DOHH2 (cell line): ENCODE measurements around the gene AFG3L2.
A peak's percentile ranks its signal among the peaks of the same experiment; 100 is the strongest.

Experiments used
- H3F3A ChIP-seq: fragments of 200-600 bp; sonication (generic), shearing (Covaris generic); 2 replicates; pipeline ENCODE4 v1.6.0; 2016; ENCODE audit warnings: antibody characterized with exemption, mild to moderate bottlenecking; ENCODE audit not compliant: control insufficient read depth, insufficient read depth
- H3K27ac ChIP-seq: fragments of 200-600 bp; sonication (generic); 2 replicates; pipeline ENCODE4 v1.5.1; 2014; ENCODE audit warnings: low read depth, mild to moderate bottlenecking, low read length, moderate library complexity
- H3K27me3 ChIP-seq: fragments of 200-600 bp; sonication (generic); 2 replicates; pipeline ENCODE4 v1.6.1; 2014; ENCODE audit warnings: mild to moderate bottlenecking, low read length, mixed read lengths; ENCODE audit not compliant: control insufficient read depth
- H3K36me3 ChIP-seq: fragments of 200-600 bp; sonication (generic); 2 replicates; pipeline ENCODE4 v1.6.1; 2014; ENCODE audit warnings: mild to moderate bottlenecking, low read length, moderate library complexity, mixed read lengths; ENCODE audit not compliant: control insufficient read depth
- H3K4me1 ChIP-seq: fragments of 200-600 bp; sonication (generic); 2 replicates; pipeline ENCODE4 v1.6.1; 2014; ENCODE audit warnings: mild to moderate bottlenecking, low read length, mixed read lengths; ENCODE audit not compliant: control insufficient read depth
- H3K4me2 ChIP-seq: fragments of 200-600 bp; sonication (generic); 2 replicates; pipeline ENCODE4 v1.6.0; 2014; ENCODE audit warnings: mild to moderate bottlenecking, low read length, moderate library complexity
- H3K4me3 ChIP-seq: fragments of 200-600 bp; sonication (generic); 2 replicates; pipeline ENCODE4 v1.5.1; 2014; ENCODE audit warnings: mild to moderate bottlenecking, low read length, mixed read lengths
- H3K79me2 ChIP-seq: fragments of 200-600 bp; sonication (generic); 2 replicates; pipeline ENCODE4 v1.6.1; 2014; ENCODE audit warnings: mild to moderate bottlenecking, low read length, mixed read lengths; ENCODE audit not compliant: control insufficient read depth
- H3K9me2 ChIP-seq: fragments of 200-600 bp; sonication (generic); replicated peaks from 2 replicates; pipeline ENCODE4 v1.6.1; 2014; ENCODE audit warnings: mild to moderate bottlenecking, low read length, mixed read lengths; ENCODE audit not compliant: control insufficient read depth
- H3K9me3 ChIP-seq: fragments of 200-600 bp; sonication (generic); 2 replicates; pipeline ENCODE4 v1.6.1; 2014; ENCODE audit warnings: antibody characterized with exemption, low read length, mixed read lengths; ENCODE audit not compliant: control insufficient read depth, insufficient read depth
- H4K20me1 ChIP-seq: fragments of 200-600 bp; sonication (generic); 2 replicates; pipeline ENCODE4 v1.6.0; 2014; ENCODE audit warnings: low read depth, mild to moderate bottlenecking, antibody characterized with exemption, low read length, moderate library complexity; ENCODE audit not compliant: control insufficient read depth, insufficient read depth
- EZH2phosphoT487 ChIP-seq: fragments of 200-600 bp; sonication (generic); IDR thresholded peaks from 2 replicates; pipeline ENCODE4 v1.6.1; 2017; ENCODE audit warnings: borderline replicate concordance, mild to moderate bottlenecking, antibody characterized with exemption, low read length, moderate library complexity, mixed read lengths
- TF ChIP-seq, protein P1 (sequence below): fragments of 200-600 bp; sonication (generic); IDR thresholded peaks from one replicate; pipeline ENCODE4 v1.5.1; 2014; ENCODE audit warnings: antibody characterized with exemption, mild to moderate bottlenecking, low read depth, low read length; ENCODE audit not compliant: poor library complexity, severe bottlenecking

Gene AFG3L2

GRCh38 chr18:12397793-12398192, 20.8 kb upstream of the AFG3L2 start:
- no peak overlapping the region for H3K27ac ChIP-seq
- no peaks in the 10 kb centered on the region for H3K79me2 ChIP-seq
- no peaks in the 10 kb centered on the region for H3K9me3 ChIP-seq
- H3K27me3 ChIP-seq: peaks cover 20% of the 10 kb centered on the region
- TF ChIP-seq EZH2phosphoT487: no peak
- TF ChIP-seq, protein P1, sequence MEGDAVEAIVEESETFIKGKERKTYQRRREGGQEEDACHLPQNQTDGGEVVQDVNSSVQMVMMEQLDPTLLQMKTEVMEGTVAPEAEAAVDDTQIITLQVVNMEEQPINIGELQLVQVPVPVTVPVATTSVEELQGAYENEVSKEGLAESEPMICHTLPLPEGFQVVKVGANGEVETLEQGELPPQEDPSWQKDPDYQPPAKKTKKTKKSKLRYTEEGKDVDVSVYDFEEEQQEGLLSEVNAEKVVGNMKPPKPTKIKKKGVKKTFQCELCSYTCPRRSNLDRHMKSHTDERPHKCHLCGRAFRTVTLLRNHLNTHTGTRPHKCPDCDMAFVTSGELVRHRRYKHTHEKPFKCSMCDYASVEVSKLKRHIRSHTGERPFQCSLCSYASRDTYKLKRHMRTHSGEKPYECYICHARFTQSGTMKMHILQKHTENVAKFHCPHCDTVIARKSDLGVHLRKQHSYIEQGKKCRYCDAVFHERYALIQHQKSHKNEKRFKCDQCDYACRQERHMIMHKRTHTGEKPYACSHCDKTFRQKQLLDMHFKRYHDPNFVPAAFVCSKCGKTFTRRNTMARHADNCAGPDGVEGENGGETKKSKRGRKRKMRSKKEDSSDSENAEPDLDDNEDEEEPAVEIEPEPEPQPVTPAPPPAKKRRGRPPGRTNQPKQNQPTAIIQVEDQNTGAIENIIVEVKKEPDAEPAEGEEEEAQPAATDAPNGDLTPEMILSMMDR: no peak
- no peaks in the 10 kb centered on the region for H3K36me3 ChIP-seq
- H3K4me3 ChIP-seq: no peak overlapping the region
- no peak overlapping the region for H3K4me2 ChIP-seq
- H3K4me1 ChIP-seq: no peaks in the 10 kb centered on the region
- no peaks in the 10 kb centered on the region for H4K20me1 ChIP-seq
- H3F3A ChIP-seq: no peaks in the 10 kb centered on the region; the same call in 1 of the 2 replicates
- H3K9me2 ChIP-seq: no peaks in the 10 kb centered on the region

DNA sequence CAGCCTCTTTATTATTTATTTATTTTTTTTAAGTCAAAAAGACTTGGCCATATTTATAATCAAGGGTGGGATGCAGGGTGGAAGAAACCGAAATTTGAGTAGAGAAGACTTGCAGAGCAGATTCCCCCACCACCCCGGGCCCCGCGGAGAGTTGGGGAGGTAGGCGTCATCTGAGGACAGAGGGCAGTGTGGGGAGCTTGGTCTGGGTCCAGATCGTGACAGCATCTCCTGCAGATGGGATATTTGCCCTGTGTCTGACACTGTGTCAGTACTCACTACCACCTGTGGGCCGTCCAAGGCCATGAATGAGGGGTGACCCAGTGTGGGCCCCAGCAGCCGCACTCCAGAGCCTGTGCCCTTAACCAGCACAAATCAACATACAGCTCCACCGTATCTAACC, 20.2 kb upstream of the AFG3L2 start:
- H3K9me3 ChIP-seq: no peaks in the 10 kb centered on the region
- no peaks in the 10 kb centered on the region for H4K20me1 ChIP-seq
- H3K27ac ChIP-seq: no peak overlapping the region
- no peaks in the 10 kb centered on the region for H3K79me2 ChIP-seq
- H3K9me2 ChIP-seq: no peaks in the 10 kb centered on the region
- H3K27me3 ChIP-seq: peaks cover 19% of the 10 kb centered on the region
- no peaks in the 10 kb centered on the region for H3K36me3 ChIP-seq
- no peak overlapping the region for H3K4me2 ChIP-seq
- no peak overlapping the region for H3K4me3 ChIP-seq
- no peak for TF ChIP-seq EZH2phosphoT487
- TF ChIP-seq, protein P1: no peak
- H3F3A ChIP-seq: no peaks in the 10 kb centered on the region; the same call in 1 of the 2 replicates
- H3K4me1 ChIP-seq: no peaks in the 10 kb centered on the region

GRCh38 chr18:12394428-12394827, 17.4 kb upstream of the AFG3L2 start:
- Histone ChIP-seq H3K9me2 (no peaks in the 10 kb centered on the region), H3F3A (no peaks in the 10 kb centered on the region; the same call in 1 of the 2 replicates), H3K27ac (no peak overlapping the region), H3K4me3 (no peak overlapping the region), H3K4me2 (no peak overlapping the region), H3K79me2 (no peaks in the 10 kb centered on the region), H3K9me3 (no peaks in the 10 kb centered on the region), H3K27me3 (peaks cover 11% of the 10 kb centered on the region), H3K4me1 (no peaks in the 10 kb centered on the region), H3K36me3 (no peaks in the 10 kb centered on the region), H4K20me1 (no peaks in the 10 kb centered on the region)
- TF ChIP-seq EZH2phosphoT487: no peak
- TF ChIP-seq, protein P1: peak; percentile 54

DNA sequence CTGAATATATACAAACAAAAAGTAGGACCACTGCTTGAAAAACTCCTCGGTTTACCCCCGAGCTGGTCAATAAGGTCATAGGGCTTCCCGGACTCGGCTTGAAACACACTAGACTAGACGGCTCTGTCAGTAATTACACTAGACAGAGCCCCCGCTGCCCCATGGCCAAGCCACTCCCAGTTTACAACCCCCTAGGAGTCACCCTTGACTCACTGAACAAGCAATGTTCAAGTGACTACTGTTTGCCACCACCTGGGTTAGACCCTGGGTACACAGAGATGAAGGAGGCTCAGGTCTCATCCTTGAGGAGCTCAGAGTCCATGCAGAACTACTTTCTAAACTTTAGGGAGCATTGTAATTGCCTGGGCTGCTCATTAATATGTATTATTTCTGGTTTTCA, 17.0 kb upstream of the AFG3L2 start:
- Histone ChIP-seq H3F3A (no peaks in the 10 kb centered on the region; the same call in 1 of the 2 replicates), H3K27ac (no peak overlapping the region), H3K79me2 (no peaks in the 10 kb centered on the region), H3K36me3 (no peaks in the 10 kb centered on the region), H3K9me3 (no peaks in the 10 kb centered on the region), H3K4me2 (no peak overlapping the region), H4K20me1 (no peaks in the 10 kb centered on the region), H3K4me3 (no peak overlapping the region), H3K9me2 (no peaks in the 10 kb centered on the region), H3K27me3 (peaks cover 8% of the 10 kb centered on the region), H3K4me1 (no peaks in the 10 kb centered on the region)
- TF ChIP-seq, protein P1: no peak
- no peak for TF ChIP-seq EZH2phosphoT487
